ENCODE measurements around the gene ICOS. TPM values are rescaled to one million over a fixed set of nuclear protein-coding genes. Genes with fewer than 3 reads are reported as not detected.

The ICOS gene
- polyA plus RNA-seq, 1 of the 3 experiments (the other 2 are of a cell fraction), result not detected

GRCh38 chr2:203909261-203909967 lies 27.1 kb upstream of the ICOS start:
- no peaks in the 10 kb centered on the region for H3K79me2 ChIP-seq (ENCODE audit: insufficient read depth)
- 59% methylated on average over 8 of the region's 8 CpGs for WGBS (ENCODE audit: low lambda C conversion rate)
- peak; percentile 48 for DNase-seq

GRCh38 chr2:203909974-203910373 lies 26.6 kb upstream of the ICOS start:
- ChIA-PET POLR2A (no interaction called here), CTCF (interaction anchor here (0.5 to 2.7 kb wide), 23 partner anchors 9 to 1337 kb away, joined by 3 to 11 read pairs (median 3); no protein-coding TSS in a partner anchor)
- no peaks in the 10 kb centered on the region for H3K9me3 ChIP-seq
- H3K4me3 ChIP-seq (ENCODE audit: low read depth in 2 of 2, low read length in 1 of 2), result no peak overlapping the region
- TF ChIP-seq TEAD4 (IDR thresholded peaks at IDR 0.05; ENCODE audit: borderline replicate concordance, insufficient read depth) (no peak), RFX5 (IDR thresholded peaks at IDR 0.05; ENCODE audit: low read length) (no peak), FOSL2 (IDR thresholded peaks at IDR 0.05; ENCODE audit: borderline replicate concordance, low read depth) (no peak), USF1 (IDR thresholded peaks at IDR 0.05; ENCODE audit: borderline replicate concordance, low read depth) (no peak), USF2 (IDR thresholded peaks at IDR 0.05; ENCODE audit: borderline replicate concordance, low read depth, low read length) (no peak), EZH2phosphoT487 (IDR thresholded peaks at IDR 0.05; ENCODE audit: borderline replicate concordance, low read depth) (no peak)
- no peak overlapping the region; the same call in 1 of the 2 replicates for H2AFZ ChIP-seq (ENCODE audit: low read depth)
- no peaks in the 10 kb centered on the region for H3K9me2 ChIP-seq
- no peaks in the 10 kb centered on the region for H4K20me1 ChIP-seq (ENCODE audit: insufficient read depth)
- no peak overlapping the region for H3K27ac ChIP-seq (ENCODE audit: low read depth in 2 of 2, low read length in 1 of 2)
- H3K36me3 ChIP-seq (replicated peaks in 1 of 2; ENCODE audit: control insufficient read depth in 1 of 2, insufficient read depth in 2 of 2, low read length in 1 of 2), result no peaks in the 10 kb centered on the region
- no peaks in the 10 kb centered on the region for H3K79me2 ChIP-seq (ENCODE audit: insufficient read depth)
- no peak for DNase-seq
- H3K4me1 ChIP-seq (ENCODE audit: control insufficient read depth in 1 of 2, insufficient read depth in 2 of 2, low read depth in 1 of 2, low read length in 1 of 2), result no peaks in the 10 kb centered on the region
- no peak overlapping the region for H3K9ac ChIP-seq
- H3K27me3 ChIP-seq (ENCODE audit: insufficient read depth), result no peaks in the 10 kb centered on the region
- 60% methylated on average over 5 of the region's 5 CpGs for WGBS (ENCODE audit: low lambda C conversion rate)
- H3K4me2 ChIP-seq, result 0 out of 2 replicates have a peak overlapping the region, but pooled peaks have one; percentile 12
- no peaks in the 10 kb centered on the region for H3F3A ChIP-seq (replicated peaks; ENCODE audit: insufficient read depth)

More at GRCh38 chr2:203909261-203909967, 27.1 kb upstream of the ICOS start:
- Histone ChIP-seq H3K9me2 (no peaks in the 10 kb centered on the region), H3K4me3 (ENCODE audit: low read depth in 2 of 2, low read length in 1 of 2) (no peak overlapping the region), H3K4me2 (no peak overlapping the region), H3K27ac (ENCODE audit: low read depth in 2 of 2, low read length in 1 of 2) (no peak overlapping the region), H3K27me3 (ENCODE audit: insufficient read depth) (no peaks in the 10 kb centered on the region), H4K20me1 (ENCODE audit: insufficient read depth) (no peaks in the 10 kb centered on the region), H3F3A (replicated peaks; ENCODE audit: insufficient read depth) (no peaks in the 10 kb centered on the region), H3K4me1 (ENCODE audit: control insufficient read depth in 1 of 2, insufficient read depth in 2 of 2, low read depth in 1 of 2, low read length in 1 of 2) (no peaks in the 10 kb centered on the region), H3K9me3 (no peaks in the 10 kb centered on the region), H2AFZ (ENCODE audit: low read depth) (peak overlapping the region; percentile 61), H3K9ac (no peak overlapping the region), H3K36me3 (replicated peaks in 1 of 2; ENCODE audit: control insufficient read depth in 1 of 2, insufficient read depth in 2 of 2, low read length in 1 of 2) (no peaks in the 10 kb centered on the region)
- CTCF ChIA-PET, result interaction anchor here (0.5 to 2.7 kb wide), 24 partner anchors 9 to 1337 kb away, joined by 3 to 11 read pairs (median 3); no protein-coding TSS in a partner anchor
- POLR2A ChIA-PET, result no interaction called here
- TF ChIP-seq SMC3 (IDR thresholded peaks at IDR 0.05; ENCODE audit: low read depth, low read length), result peak; percentile 57
- peak; percentile 83 for TF ChIP-seq CTCF (IDR thresholded peaks at IDR 0.05)
- peak; percentile 82 for TF ChIP-seq RAD21 (IDR thresholded peaks at IDR 0.05; ENCODE audit: low read length)
- peak; percentile 3; the same call in 1 of the 2 replicates for TF ChIP-seq NRF1 (IDR thresholded peaks at IDR 0.05; ENCODE audit: low read depth, low read length)
- no peak for TF ChIP-seq JUND (IDR thresholded peaks at IDR 0.05)
- no peak for TF ChIP-seq FOXJ3 (CRISPR knock-in tag; IDR thresholded peaks at IDR 0.05)
